AG09319 (cell line): ENCODE data around the gene SUMF1.

ENCODE experiments used
- DNase-seq: peaks from one replicate; pipeline ENCODE4 v3.0.0-alpha.2; 2010; ENCODE audit warnings: low read depth; ENCODE audit errors: extremely low read depth
- TF ChIP-seq, protein P1 (sequence below): IDR thresholded peaks from 2 replicates; pipeline ENCODE4 v1.5.1; 2011; ENCODE audit warnings: low read depth, mild to moderate bottlenecking, inconsistent platforms, low read length, moderate library complexity

The SUMF1 gene

DNA sequence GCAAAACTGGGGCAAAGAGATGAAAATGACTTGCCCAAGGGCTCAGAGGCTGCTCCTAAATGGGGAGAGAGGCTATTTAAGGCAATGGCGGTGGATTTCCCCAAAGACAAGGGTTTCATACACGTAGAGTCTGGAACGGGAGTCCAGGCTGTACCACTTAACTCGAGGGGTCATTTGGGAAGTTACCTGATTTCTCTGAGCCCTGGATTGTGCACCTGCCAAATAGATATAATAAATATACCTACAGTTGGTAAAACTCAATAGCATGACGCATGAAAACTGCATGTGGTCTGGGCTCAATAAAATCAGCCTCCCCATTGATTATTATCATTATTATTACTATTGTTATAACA is 24.8 kb upstream of the SUMF1 start:
- no peak for DNase-seq
- TF ChIP-seq, protein P1, sequence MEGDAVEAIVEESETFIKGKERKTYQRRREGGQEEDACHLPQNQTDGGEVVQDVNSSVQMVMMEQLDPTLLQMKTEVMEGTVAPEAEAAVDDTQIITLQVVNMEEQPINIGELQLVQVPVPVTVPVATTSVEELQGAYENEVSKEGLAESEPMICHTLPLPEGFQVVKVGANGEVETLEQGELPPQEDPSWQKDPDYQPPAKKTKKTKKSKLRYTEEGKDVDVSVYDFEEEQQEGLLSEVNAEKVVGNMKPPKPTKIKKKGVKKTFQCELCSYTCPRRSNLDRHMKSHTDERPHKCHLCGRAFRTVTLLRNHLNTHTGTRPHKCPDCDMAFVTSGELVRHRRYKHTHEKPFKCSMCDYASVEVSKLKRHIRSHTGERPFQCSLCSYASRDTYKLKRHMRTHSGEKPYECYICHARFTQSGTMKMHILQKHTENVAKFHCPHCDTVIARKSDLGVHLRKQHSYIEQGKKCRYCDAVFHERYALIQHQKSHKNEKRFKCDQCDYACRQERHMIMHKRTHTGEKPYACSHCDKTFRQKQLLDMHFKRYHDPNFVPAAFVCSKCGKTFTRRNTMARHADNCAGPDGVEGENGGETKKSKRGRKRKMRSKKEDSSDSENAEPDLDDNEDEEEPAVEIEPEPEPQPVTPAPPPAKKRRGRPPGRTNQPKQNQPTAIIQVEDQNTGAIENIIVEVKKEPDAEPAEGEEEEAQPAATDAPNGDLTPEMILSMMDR: no peak

- no peak for DNase-seq
- TF ChIP-seq, protein P1: no peak
Observed at GRCh38 chr3:4478261-4478660, 11.2 kb upstream of the SUMF1 start.

- TF ChIP-seq, protein P1: no peak
- DNase-seq: no peak
Observed at GRCh38 chr3:4476496-4476895, 9.4 kb upstream of the SUMF1 start.

DNA sequence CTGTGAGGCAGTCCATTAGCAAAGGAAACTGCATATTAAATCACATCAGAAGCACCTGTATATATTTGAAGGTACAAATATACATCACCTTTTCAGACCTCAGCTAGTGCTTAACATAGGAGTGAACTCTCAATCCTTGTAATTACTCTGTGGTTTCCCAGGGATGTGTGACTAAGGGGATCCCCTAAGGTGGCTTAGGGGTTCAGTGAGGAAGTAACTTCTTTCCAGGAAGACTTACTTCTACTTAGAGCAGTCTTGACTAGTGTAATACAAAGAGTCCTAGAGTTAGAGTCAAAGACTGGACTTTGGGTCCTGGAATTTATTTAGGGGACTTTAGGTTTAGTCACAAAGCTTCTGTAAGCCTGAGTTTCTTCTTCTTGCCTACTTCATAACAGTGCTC is 8.7 kb upstream of the SUMF1 start:
- DNase-seq: no peak
- TF ChIP-seq, protein P1: no peak

DNA sequence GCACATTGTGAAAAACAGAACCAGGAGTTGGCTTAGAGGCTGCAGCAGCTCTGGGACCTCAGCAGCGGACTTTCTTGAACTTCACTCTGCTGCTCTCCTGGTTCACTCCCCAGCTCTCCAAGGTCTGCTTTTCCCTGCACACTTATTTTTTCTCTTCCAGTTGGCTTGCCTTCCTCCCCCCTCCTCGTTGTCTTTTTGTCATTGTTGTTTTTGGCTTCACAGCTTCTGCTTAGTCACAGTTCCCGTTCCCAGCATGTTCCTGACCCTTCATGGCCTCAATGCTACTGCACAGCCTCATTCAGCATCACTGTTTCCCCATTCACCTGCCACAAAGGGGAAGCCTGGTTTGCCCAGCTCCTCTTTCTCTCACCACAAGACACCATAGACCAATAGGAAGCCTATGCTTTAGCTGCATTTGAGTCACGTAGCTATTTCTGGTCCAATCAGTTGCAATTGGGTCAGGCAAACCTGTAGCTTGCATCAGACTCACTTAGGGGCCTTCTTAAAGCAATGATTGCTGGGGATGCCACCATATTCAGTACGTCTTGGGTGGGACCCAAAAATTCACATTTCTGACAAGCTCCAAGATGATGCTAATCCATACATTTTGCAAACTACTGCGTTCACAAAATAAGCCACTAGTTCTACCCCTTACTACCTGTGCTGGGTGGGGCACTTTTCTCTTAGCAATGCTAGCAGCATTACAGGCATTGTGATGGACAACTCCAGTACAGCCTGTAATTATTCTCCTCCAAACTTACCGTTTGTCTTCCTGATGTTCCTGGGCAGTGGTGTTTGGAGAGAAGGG is 7.8 kb upstream of the SUMF1 start:
- TF ChIP-seq, protein P1: no peak
- DNase-seq: no peak

DNA sequence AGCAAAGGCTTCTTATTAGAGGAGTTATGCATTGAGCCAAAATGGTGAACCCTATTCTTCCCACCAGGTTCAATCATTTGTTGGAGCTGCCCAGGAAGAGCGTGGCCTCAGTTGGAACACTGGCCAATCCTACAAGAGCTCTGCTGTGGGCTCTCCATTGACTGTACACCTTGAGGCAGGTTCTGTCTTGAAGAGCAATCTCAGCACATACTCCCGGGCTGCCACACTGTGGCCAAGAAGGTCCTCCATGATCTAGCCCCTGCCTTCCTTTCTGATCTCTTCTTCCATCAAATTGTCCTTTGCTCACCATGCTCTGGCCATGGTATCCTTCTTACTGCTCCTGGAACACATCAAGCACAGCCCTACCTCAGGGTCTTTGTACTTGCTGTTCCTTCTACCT is 5.7 kb upstream of the SUMF1 start:
- TF ChIP-seq, protein P1: no peak
- no peak for DNase-seq

DNA sequence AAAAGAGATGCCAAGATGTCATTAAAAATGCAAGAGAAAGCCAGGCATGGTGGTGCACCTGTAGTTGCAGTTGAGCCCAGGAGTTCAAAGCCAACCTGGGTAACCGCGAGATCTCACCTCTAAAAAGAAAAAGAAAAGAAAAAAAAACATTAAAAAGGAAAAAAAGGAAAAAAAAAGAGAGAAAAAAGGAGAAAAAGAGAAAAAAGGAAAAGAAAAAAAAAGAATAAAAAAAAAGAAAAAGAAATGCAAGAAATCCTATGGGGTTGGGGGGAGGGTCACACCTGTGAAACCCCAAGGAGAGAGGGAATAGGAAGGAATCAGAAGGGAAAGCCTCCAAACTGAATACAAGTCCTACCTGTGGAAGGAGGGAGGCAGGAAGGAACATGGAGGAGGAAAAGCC is 5.2 kb upstream of the SUMF1 start:
- TF ChIP-seq, protein P1: no peak
- DNase-seq: no peak
